Parathyroid adenoma (tissue), 2 donors: ENCODE data around the gene OS9.

Source experiments
- H2AFZ ChIP-seq: fragments of 300-600 bp; sonication (generic); one replicate; pipeline ENCODE4 v1.7.0; 2017; ENCODE audit warnings: antibody characterized with exemption, mild to moderate bottlenecking
- H3K27ac ChIP-seq: fragments of 300-600 bp; sonication (generic); one replicate; pipeline ENCODE4 v1.7.0; 2017
- H3K27me3 ChIP-seq: fragments of 300-600 bp; sonication (generic); one replicate; pipeline ENCODE4 v1.7.0; 2017; ENCODE audit warnings: low read length; ENCODE audit not compliant: control insufficient read depth, insufficient read depth
- H3K36me3 ChIP-seq: fragments of 300-600 bp; sonication (generic); one replicate; pipeline ENCODE4 v1.7.0; 2017; ENCODE audit warnings: low read length; ENCODE audit not compliant: control insufficient read depth, insufficient read depth
- H3K4me1 ChIP-seq: fragments of 300-600 bp; sonication (generic); one replicate; pipeline ENCODE4 v1.7.0; 2017; ENCODE audit warnings: control low read depth
- H3K4me2 ChIP-seq: fragments of 300-600 bp; sonication (generic); one replicate; pipeline ENCODE4 v1.7.0; 2017; ENCODE audit warnings: low read length
- H3K4me3 ChIP-seq: fragments of 300-600 bp; sonication (generic); one replicate; pipeline ENCODE4 v1.7.0; 2017; ENCODE audit warnings: low read depth, low read length
- H3K79me2 ChIP-seq: fragments of 300-600 bp; sonication (generic); one replicate; pipeline ENCODE4 v1.7.0; 2017; ENCODE audit warnings: control low read depth
- H3K9ac ChIP-seq: fragments of 300-600 bp; sonication (generic); one replicate; pipeline ENCODE4 v1.7.0; 2017; ENCODE audit warnings: mild to moderate bottlenecking
- H3K9me3 ChIP-seq: fragments of 300-600 bp; sonication (generic); one replicate; pipeline ENCODE4 v1.7.0; 2017; ENCODE audit warnings: low read length; ENCODE audit not compliant: control insufficient read depth
- CTCF ChIP-seq: fragments of 300-600 bp; sonication (generic); IDR thresholded peaks from one replicate; pipeline ENCODE4 v1.7.0; 2017; ENCODE audit warnings: antibody characterized with exemption, mild to moderate bottlenecking
- donor health status: primary hyperparathyroidism.

Gene OS9

GRCh38 chr12:57752668-57753000 is 58.7 kb downstream of the OS9 start:
- TF ChIP-seq CTCF: no peak
- H3K9me3 ChIP-seq: no peaks in the 10 kb centered on the region
- peak overlapping the region; percentile 94 for H3K4me3 ChIP-seq
- H3K4me2 ChIP-seq: peak overlapping the region; percentile 66
- peaks cover 9% of the 10 kb centered on the region for H3K4me1 ChIP-seq
- no peaks in the 10 kb centered on the region for H3K27me3 ChIP-seq
- peaks cover 5% of the 10 kb centered on the region for H3K79me2 ChIP-seq
- H3K9ac ChIP-seq: no peak overlapping the region
- H3K27ac ChIP-seq: peak overlapping the region; percentile 83
- H3K36me3 ChIP-seq: no peaks in the 10 kb centered on the region
- H2AFZ ChIP-seq: peak overlapping the region; percentile 57

GRCh38 chr12:57753756-57754337 is 59.9 kb downstream of the OS9 start:
- Histone ChIP-seq H3K36me3 (no peaks in the 10 kb centered on the region), H3K4me1 (peaks cover 9% of the 10 kb centered on the region), H3K9me3 (no peaks in the 10 kb centered on the region), H3K79me2 (peaks cover 5% of the 10 kb centered on the region), H3K4me2 (no peak overlapping the region), H3K9ac (no peak overlapping the region), H3K27me3 (no peaks in the 10 kb centered on the region), H3K4me3 (no peak overlapping the region), H2AFZ (peak overlapping the region; percentile 78), H3K27ac (peak overlapping the region; percentile 83)
- TF ChIP-seq CTCF: no peak

GRCh38 chr12:57754411-57755193 is 60.7 kb downstream of the OS9 start, which contains the start of gene MARCHF9:
MARCHF9 (plus strand) TSS chr12:57755103; CDS start chr12:57755529, 426 bp downstream.
- H3K27ac ChIP-seq: peak within 1 kb of the TSS; percentile 83

GRCh38 chr12:57755194-57755453 is 61.2 kb downstream of the OS9 start:
- Histone ChIP-seq H3K79me2 (peaks cover 5% of the 10 kb centered on the region), H3K27ac (no peak overlapping the region), H3K4me3 (peak overlapping the region; percentile 33), H3K4me2 (peak overlapping the region; percentile 24), H3K27me3 (no peaks in the 10 kb centered on the region), H3K36me3 (no peaks in the 10 kb centered on the region), H3K9ac (no peak overlapping the region), H2AFZ (peak overlapping the region; percentile 36), H3K9me3 (no peaks in the 10 kb centered on the region), H3K4me1 (peaks cover 9% of the 10 kb centered on the region)
- TF ChIP-seq CTCF: no peak

More at GRCh38 chr12:57754411-57755193, 60.7 kb downstream of the OS9 start, which contains the start of gene MARCHF9:
- Histone ChIP-seq H3K9me3 (no peaks in the 10 kb centered on the region), H3K4me1 (peaks cover 9% of the 10 kb centered on the region), H3K4me2 (peak within 1 kb of the TSS; percentile 83), H2AFZ (peak within 1 kb of the TSS; percentile 78), H3K36me3 (no peaks in the 10 kb centered on the region), H3K27me3 (no peaks in the 10 kb centered on the region), H3K4me3 (peak within 1 kb of the TSS; percentile 59), H3K79me2 (peaks cover 5% of the 10 kb centered on the region), H3K9ac (peak within 1 kb of the TSS; percentile 43)
- no peak for TF ChIP-seq CTCF
